Activated CD8-positive, alpha-beta memory T cell treated with anti-CD3 and anti-CD28 coated beads, Interleukin-2, amount 50 U/mL, for 1 hour (primary cell): ENCODE results near the gene SYNE2.
"Not testable (repeated sequence)": the region's sequence is repeated elsewhere in the genome, so short reads cannot be mapped to it uniquely, and the experiment has no call there.

Experiments used
- DNase-seq: peaks from one replicate; pipeline ENCODE4 v3.0.0-alpha.2; 2020; ENCODE audit errors: extremely low read depth

The SYNE2 gene

GRCh38 chr14:64119500-64119899 is 266.7 kb downstream of the SYNE2 start:
- no peak for DNase-seq

GRCh38 chr14:64119980-64120379 is 267.2 kb downstream of the SYNE2 start:
- no peak for DNase-seq

DNA sequence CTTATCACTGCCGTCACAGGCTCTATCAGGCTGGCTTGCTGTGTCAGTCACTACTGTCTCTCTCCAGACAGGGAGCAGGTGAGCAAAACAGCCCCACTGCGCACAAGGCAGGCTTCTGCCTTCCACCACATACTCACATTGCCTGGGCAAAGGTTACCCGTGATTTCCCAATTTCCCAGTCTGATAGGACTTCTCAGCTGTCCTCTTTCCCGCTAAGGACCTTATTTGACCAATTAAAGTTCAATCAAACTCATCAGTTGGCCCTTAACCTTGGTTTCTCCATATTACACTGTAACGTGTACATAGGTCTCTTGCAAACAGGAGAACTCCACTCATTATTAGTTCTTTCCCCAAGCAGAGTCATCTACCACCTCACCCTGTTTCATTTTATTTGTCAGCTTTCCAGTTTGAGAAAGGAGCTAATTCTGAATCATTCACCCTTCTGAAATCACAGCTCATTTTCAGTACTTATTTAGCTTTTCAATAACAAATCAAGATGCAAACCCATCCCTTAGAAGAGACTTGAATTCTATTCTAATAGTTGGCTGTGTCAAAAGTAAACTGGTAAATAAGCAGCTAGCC is 270.5 kb downstream of the SYNE2 start:
- DNase-seq: no peak

- DNase-seq: no peak
Measured at GRCh38 chr14:64125270-64125669, 272.5 kb downstream of the SYNE2 start.

DNA sequence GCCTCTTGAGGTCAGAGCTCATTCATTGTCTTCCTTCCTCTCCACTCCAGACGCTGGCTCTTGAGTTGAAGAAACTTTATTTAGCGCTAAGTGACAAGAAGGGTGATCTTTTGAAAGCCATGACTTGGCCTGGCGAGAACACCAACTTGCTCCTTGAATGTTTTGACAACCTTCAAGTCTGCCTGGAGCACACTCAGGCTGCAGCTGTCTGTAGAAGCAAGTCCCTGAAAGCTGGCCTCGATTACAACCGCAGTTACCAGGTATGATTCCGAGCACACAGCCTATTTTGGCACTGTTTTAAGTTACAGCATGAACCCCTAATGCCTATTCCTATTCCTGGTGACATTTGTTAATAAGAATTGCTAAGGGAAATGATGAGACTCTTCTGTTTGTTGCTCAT is 273.7 kb downstream of the SYNE2 start:
- DNase-seq: no peak

DNA sequence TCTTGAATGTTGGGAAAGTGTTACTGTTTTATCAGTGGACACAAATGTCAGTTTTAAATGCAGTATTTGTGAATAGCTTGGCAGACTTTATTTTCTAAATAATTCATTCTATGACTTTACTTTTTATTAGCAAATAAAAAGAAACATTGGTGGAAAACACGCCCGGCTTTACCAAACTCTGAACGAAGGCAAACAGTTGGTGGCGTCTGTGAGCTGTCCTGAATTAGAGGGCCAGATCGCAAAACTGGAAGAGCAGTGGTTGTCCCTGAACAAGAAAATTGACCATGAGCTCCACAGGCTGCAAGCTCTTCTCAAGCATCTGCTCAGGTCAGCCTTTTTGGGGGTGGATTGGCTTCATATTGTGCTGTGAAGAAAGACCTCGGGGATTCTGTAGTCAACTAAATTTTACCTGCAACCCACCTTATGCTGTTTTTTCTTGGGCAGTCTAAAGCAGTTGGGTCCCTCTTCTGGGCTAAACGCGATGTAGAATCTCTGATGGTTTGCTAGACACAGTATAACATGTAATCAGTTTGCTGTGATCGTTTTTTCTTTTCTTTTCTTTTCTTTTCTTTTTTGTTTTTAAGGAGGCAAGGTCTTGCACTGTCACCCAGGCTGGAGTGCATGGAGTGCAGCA is 285.0 kb downstream of the SYNE2 start:
- DNase-seq: no peak

GRCh38 chr14:64147126-64147790 is 294.5 kb downstream of the SYNE2 start:
- no peak for DNase-seq

GRCh38 chr14:64149921-64150320 is 297.1 kb downstream of the SYNE2 start:
- DNase-seq: no peak

DNA sequence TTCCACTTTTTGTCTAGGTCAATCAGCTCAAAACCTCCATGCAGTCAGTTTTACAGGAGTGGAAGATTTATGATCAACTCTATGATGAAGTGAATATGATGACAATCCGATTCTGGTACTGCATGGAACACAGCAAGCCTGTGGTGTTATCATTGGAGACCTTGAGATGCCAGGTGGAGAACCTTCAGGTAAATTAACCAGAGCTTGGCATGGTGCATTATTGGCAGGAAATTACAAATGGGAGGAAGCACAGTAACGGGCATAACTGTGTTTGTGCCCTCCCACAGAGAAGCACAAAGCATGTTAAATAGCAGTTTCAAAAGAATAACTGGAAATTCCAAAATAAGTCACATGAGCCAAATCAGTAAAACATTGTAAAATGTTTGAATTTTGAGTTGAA is 305.8 kb downstream of the SYNE2 start:
- DNase-seq: no peak

DNA sequence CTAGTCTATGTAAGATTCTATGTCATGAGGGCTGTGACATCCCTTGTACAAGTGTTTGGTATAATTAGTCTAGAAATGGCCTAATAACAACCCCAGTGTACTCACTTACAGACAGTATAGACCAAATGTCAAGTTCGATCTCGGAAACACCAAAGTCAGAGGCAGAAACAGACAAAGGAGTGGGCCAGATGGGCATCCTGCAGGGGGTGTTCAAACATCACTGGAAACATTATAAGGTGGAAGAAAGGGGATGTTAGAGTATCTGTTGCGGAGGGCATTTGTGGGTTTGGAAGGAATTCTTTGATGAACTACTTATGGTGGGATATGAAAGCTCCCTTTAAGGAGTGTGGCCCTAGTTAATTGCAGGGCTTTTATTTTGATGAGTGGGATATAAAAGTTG is 306.8 kb downstream of the SYNE2 start:
- no peak for DNase-seq

DNA sequence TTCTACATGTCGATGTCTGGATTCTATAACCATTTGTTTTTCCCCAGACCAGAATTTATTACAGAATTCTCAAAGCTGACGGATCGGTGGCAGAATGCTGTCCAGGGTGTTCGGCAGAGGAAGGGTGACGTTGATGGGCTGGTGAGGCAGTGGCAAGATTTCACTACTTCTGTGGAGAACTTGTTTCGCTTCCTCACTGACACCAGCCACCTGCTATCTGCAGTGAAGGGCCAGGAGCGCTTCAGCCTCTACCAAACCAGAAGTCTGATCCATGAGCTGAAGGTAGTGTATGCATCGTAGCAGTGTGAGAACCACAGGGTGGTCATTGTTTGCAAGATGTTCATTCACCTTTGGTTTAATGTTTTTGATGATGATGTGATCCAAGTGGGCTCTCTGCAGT is 317.4 kb downstream of the SYNE2 start:
- DNase-seq: no peak

DNA sequence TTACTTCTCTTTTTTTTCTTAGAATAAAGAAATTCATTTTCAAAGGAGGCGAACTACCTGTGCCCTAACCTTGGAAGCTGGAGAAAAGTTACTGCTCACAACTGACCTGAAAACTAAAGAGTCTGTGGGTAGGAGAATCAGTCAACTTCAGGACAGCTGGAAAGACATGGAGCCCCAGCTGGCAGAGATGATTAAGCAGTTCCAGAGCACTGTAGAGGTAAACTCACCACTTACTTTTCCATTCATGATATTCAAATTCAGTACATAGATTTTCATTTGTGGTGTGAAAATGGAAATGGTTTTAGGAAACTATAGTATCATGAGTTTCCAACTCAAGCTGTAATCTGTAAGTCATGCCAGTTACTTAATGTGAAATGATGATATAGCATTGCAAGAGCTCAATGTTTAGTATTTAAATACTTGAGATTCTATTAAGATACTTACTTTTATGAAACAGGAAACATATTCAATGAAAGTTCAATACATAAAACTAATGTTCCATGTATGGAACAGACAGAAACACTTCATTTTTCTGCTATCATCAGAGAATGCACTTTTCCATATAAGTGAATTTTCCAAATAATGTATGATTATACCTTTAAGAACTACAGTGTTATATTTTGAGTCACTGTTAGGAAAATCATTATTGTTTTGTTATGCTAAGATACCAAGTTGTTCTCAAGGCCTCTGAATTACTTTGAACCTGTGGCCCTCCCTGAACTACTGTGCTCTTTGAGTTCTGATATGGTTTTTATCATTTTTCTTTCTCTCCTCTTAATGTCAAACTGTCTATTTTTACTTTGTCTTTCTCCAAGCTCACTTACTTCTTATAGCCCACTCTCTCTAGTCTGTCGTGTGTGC is 322.3 kb downstream of the SYNE2 start:
- no peak for DNase-seq

GRCh38 chr14:64176330-64176729 is 323.5 kb downstream of the SYNE2 start:
- DNase-seq: no peak

GRCh38 chr14:64178814-64179213 is 326.0 kb downstream of the SYNE2 start:
- DNase-seq: no peak

- not testable (repeated sequence) for DNase-seq
Measured at GRCh38 chr14:64182908-64183307, 330.1 kb downstream of the SYNE2 start.

DNA sequence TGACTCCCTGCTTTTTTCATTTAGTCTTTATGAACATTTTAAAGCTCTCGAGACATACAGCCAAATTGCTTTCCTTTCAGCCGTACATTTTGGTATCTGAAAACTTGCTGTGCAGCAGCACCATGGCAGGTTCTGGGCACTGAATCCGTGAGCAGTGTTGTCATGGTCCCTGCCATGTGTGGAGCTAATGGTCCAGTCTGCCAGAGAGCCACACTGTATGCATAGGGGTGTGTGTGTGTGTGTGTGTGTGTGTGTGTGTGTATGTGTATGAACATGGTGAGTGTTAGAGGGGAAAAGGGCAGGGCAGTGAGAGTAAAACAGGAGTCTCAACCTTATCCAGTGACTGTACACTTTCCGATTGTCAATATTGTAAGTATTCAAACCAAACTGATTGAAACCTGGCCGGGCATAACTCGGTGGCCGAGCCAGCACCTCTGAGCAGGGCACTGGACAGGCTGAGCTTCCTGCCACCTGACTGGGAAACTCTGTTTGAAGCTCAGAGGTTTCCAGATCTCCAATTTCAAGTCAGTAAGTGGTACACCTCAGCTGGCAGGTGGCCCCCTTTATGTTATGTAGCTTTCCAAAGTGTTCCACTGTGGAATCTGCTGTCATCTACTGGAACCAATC is 331.4 kb downstream of the SYNE2 start:
- no peak for DNase-seq

- no peak for DNase-seq
Measured at GRCh38 chr14:64185184-64185583, 332.4 kb downstream of the SYNE2 start.

DNA sequence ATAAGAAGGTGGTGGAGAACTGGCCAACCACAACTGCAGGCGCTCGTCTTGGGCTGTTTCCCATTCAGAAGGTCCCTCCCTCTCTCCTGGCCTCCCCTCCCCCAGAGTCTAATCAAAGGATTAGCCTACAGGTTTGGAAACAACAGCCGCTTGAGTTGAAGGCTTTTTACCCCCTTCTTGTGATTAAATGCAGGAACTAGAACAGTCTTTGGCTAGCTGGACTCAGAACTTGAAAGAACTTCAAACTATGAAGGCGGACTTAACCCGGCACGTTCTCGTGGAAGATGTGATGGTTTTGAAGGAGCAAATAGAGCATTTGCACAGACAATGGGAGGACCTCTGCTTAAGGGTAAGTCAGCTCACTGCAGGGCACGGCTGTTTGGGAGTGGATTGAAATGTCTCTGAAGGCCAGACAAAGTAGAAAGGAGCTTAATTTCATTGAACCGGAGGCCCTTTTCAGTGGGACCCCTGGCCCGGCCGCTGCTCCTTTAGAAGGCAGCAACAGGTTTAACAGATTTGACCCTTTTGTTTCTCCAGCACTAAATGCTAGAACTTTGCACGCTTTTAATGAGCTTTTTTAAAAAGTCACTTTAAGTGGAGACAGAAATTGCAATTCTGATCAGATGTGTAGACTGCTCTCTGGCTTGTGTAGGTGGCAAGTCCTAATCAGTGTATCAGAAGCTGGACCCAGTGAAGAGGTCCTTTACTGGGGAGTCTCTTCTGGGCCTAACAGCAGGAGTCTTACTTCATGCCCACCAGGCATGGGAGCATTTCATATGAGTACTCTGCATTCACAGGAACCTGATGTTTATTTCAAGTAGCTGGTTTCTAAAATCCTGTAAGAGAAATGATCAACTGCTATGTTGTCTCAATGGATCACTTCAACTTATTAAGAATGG is 333.7 kb downstream of the SYNE2 start:
- no peak for DNase-seq

GRCh38 chr14:64187331-64187730 is 334.5 kb downstream of the SYNE2 start:
- DNase-seq: no peak

- DNase-seq: no peak
Measured at GRCh38 chr14:64190974-64191502, 338.2 kb downstream of the SYNE2 start.

- DNase-seq: no peak
Measured at GRCh38 chr14:64191756-64192155, 339.0 kb downstream of the SYNE2 start.
